Ureter (tissue), 1 donor: Measurements from ENCODE around the gene KIF5C. TPM values are rescaled to one million over a fixed set of nuclear protein-coding genes. Genes with fewer than 3 reads are reported as not detected.

Experiments
- DNase-seq: peaks from one replicate; pipeline ENCODE4 v3.0.0-alpha.2; 2020; ENCODE audit warnings: low spot score
- total RNA-seq: library from RNA; stranded (reverse); gene quantifications from one replicate; pipeline ENCODE4 v1.2.4, GENCODE V29; 2023
- donor health status: DM: yes; HTN: yes; CAD: no.

KIF5C gene
- total RNA-seq, 1 donor from 2014 or later = 14.3 TPM

DNA sequence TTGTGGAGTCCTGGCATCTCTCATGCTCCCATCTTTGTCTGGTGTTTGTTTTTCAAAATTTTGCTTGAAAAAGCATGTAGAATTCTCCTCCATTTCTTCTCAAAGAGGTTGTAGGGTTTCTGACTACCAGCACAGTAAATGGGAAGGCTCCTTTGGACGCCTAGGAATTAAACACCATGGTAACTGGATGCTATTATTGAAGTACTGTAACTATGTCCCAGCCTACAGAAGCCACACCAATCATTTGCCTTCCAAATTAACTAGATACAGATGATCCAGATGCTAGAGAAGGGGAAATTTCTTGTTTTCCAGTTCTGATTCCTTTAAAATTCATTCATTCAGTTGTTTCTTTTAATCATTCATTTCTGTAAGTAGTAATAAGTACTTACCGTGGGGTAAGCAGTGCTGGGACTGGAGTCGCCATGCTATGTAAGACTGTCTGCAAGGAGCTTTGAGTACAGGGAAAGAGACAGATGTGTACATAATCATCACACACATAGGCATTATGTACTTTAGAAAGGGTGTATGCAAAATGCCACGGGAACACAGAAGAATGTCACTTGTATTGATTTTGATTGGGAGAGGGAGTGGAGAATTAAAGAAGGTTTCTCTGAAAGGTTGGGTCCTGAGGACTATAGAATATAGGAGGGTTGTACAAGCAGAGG is 49.6 kb downstream of the KIF5C start:
- no peak for DNase-seq

DNA sequence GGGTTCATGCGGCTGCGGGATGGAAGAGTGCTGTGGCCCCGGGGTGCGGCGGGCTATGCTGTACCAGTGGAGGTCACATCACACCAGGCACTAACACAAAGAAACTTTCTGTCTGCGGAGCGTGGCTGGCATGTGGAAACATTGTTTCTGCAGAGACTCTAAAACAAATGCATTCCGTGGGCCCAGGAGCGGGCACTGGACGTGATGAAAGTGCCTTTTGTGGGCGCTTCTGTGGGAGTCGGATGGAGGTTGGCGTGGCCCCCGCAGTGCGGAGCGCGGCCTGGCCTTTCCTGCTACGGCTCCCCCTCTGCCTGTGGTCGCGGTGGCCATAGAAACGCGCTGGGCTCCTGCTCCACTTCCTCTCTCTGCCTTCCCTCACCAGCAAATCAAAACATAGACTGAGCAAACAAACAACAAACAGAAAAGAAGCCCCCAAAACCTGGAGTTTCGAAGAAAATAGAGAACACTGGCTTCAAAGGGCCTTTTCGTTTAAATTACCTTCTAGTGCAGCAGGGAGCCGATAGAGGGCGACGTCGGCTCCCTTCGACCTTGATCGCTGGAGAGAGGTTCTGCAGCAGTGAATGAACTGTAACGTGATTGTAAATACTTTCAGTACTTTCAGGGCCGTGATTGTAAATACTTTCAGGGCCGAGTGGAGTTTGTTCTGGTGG is 51.4 kb downstream of the KIF5C start:
- DNase-seq = no peak

DNA sequence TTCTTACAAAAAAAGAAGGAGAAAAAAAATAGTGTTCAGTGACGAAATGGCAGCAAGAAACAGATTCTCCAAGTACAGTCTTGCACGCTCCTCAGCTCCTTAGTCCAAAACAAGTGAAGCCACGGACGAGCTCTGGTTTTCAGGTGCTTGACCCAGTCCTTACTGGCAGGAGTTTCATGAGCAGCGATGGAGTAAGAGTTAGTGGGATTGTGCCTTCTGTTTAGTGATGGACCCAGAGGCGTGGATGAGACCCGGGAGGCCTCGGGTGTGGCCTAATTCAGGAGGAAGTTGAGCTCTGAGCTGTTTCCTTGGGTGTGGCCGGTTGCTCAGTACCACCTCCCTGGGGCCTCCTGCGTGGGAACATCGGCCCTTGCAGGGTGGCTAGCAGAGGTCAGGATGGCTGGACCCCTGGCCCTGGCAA is 52.0 kb downstream of the KIF5C start:
- no peak for DNase-seq

- no peak for DNase-seq
These were observed 53.4 kb downstream of the KIF5C start for GRCh38 chr2:148928395-148928794.

DNA sequence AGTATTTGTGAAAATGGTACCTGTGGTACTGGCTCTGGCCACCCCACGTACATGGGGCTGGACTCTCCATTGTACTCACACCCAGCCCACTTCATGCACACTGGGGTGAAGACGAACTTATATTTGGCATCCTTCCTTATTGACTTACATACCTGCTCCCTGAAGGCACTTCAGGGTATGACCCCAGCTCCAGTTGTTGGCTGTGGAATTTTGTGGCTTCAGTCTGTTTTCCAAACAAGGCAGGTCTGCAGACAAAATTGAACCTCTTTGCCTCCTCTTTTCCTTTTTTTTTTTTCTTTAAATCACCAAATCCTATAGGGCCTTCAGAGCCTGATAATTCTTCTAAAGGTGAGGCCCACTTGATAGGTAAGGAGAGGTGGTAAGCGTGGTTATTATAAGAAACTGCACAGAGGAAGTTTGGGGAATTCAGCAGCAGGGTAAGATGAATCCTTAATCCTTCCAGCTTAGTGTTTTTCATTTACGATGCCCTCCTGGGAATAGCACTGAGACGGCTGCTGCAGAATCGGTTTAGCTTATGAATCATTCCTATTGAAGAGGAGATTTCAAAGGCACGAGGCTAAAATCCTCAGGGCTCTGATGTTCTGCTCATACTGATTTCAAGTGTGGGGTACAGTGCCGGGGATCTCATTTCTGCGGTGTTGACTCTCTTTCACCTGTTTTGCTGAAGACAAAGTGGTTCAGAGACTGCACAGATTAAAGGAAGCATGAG is 55.2 kb downstream of the KIF5C start:
- DNase-seq = no peak

GRCh38 chr2:148932536-148932935 is 57.5 kb downstream of the KIF5C start:
- DNase-seq = no peak

DNA sequence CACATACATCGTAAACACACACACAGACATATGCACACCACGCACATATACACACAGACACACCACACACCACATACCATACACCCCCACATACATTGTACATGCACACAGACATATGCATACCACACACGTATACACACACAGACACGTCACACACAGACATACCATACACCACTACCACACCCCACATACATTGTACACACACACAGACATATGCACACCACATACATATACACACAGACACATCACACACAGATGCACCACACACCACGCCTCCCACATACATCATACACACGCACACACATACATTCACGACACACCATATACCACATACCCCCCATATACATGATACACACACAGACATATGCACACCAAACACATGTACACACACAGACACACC is 58.4 kb downstream of the KIF5C start:
- DNase-seq = no peak

DNA sequence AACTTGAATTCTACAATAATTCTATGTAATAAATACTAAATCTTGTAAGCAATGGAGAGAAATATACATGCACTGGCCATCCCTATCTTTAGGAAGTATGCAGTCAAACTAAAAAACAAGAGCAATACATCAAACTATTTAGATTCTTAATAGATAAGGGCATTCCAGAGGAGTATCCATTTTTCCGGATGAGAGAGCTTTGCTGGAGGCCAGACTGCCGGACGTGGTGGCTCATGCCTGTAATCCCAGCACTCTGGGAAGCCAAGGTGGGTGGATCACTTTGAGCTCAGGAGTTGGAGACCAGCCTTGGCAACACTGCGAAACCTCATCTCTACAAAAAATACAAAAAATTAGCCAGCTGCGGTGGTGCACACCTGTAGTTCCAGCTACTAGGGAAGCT is 60.8 kb downstream of the KIF5C start:
- no peak for DNase-seq

- DNase-seq = no peak
These were observed 61.9 kb downstream of the KIF5C start for GRCh38 chr2:148936857-148937450.

DNA sequence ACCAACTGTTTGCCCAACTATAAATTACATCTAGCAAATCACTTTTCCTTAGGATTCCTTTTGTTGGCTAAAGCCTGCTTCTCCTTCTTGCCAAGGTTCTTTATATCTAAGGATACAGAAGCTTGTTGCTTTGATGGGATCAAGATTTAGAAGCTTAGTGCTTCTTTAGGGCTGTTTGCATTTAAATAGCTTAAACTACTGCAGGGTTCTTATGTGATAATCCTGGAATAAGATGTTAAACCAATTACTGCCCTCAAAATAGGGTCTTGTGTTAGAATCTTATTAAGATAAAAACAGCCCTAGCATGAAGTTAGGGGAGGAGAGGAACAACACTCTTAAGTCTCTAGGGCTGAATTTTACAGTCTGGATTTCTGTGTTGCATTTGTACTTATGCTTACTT is 64.2 kb downstream of the KIF5C start:
- no peak for DNase-seq

GRCh38 chr2:148943097-148943496 is 68.1 kb downstream of the KIF5C start:
- no peak for DNase-seq

DNA sequence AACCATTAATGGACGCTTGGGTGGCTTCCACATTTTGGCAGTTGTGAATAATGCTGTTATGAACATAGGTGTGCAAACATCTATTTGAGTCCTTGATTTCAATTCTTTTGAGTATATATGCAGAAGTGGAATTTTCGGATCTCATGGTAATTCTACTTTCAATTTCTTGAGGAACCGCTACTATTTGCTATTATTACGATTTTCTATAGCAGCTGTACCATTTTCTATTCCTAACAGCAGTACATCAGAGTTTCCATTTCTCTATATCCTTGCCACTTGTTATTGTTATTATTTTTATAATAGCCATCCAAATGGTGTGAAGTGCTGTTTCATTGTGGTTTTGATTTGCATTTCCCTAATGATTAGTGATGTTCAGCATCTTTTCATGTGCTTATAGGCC is 69.5 kb downstream of the KIF5C start:
- DNase-seq = no peak

DNA sequence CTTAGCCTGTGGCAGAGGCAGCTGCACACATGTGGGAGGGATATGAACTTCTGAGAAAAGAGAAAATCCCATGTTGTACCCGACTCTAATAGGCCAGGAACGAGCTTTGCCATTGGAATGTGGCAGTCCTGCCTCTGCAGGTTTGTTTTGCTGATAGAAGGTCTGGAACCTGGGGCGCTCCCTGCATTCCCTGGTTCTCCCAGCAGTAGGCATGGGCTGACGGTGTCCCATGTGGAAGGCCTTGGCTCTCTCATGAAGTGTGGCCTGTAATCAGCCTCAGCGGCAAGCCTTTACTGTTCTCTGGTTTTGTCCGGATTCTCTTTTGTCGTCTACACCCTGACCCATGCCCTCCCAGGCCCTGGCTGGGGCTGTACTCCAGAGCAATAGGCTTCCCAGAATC is 72.3 kb downstream of the KIF5C start:
- no peak for DNase-seq

DNA sequence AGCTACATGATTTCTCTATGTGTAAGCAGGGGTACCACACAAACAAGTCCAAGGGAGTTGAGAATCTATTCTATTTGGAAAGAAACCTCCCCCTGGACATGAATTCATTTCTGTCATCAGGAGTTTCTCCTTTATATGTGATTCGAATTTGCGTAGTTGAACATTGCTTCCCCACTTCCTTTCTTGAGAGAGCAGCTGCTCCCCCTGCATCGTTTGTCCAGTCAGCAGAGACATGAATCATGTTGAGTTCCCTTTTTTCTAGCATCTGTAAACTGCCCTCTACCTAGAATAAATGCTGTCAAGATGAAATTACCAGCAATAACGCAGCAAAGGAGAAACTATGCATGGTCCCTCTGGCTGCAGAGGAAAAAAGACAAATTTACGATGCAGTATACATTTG is 73.8 kb downstream of the KIF5C start:
- no peak for DNase-seq

- DNase-seq = no peak
These were observed 74.3 kb downstream of the KIF5C start for GRCh38 chr2:148949348-148949747.

DNA sequence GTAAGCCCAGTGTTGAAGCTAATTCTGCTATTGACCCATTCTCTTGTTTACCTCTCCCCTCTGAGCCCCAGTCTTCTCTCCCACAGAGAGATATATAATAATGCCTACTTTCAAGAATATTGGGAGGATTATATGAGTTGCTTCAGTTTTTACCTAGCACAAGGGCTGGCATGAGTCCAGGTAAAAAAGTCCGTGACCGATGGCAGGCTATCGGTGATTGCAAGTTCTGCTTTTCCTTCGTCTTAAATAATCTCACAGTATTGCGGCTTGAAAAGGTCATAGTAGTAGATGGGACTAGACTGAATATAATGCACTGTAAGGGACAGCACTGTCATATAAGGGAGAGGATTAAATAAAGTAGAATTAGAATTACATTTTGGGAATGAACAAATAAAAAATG is 77.6 kb downstream of the KIF5C start:
- no peak for DNase-seq

GRCh38 chr2:148953426-148953825 is 78.4 kb downstream of the KIF5C start:
- DNase-seq = no peak

DNA sequence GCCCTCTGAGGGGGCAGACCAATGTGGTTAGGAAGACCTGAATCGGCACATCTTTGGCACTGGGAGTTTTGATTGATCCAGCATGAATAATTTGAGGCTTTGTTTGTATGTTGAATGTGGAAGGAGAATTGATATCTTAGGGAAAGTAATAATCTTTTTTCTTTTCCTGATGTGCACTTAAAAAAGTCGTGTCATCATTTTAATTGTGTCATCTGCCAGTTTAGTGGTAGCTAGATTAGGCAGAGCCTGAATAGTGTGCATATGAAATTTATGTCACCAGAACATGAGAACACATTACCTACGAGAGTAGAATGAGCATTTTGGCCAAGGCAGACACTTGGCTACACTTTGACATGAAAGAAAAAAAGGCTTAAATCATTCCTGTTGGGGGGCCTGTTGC is 79.5 kb downstream of the KIF5C start:
- DNase-seq = no peak

DNA sequence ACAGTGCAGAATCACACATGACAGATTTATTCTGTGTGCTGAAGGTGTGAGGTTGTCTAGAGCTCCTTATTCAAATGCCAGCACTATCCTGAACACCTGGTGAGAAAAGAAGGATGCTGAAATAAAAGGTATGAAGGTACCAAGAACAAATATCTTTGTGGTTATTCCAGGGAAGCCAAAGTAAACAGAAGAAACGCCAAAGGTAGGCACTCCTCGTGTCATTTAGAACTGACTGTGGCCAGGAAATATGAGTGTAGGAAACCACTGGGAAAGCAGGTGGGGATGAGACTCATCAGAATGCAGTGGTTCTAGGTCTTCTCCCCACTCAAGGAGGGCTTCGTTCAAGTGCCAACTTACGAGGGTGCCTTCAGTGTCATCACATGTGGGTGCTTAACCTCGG is 80.8 kb downstream of the KIF5C start:
- no peak for DNase-seq

- no peak for DNase-seq
These were observed 82.0 kb downstream of the KIF5C start for GRCh38 chr2:148957023-148957422.

GRCh38 chr2:148959745-148960144 is 84.7 kb downstream of the KIF5C start:
- DNase-seq = no peak

DNA sequence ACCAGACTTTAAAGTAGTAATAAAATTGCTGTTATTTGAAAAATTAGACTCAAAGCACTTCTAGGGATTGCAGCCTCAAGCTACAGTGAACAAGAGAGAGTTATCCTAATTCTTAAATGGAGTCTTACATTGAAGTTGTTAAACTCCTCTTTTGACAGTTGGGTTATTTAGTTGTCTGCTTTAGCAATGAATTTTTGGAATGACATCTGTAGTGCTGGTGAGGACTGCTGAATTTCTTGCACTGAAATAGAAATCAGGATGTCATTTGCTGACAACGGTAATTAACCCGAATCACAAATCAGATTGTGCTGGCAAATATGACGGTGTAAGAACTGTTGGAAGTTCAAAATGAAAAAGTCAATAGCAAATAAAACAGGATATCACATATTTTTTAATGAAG is 85.5 kb downstream of the KIF5C start:
- DNase-seq = no peak

- no peak for DNase-seq
These were observed 88.4 kb downstream of the KIF5C start for GRCh38 chr2:148963461-148963860.
